Heart left ventricle (tissue), 13 donors: ENCODE measurements around the gene ZNF362.

ENCODE experiments used
- CTCF ChIP-seq, 12 donors: fragments of 200-600 bp; sonication (generic) in 4 of 12; IDR thresholded peaks; one replicate each; pipeline versions ENCODE4 v1.5.0 to v1.8.0; 2018 to 2022; ENCODE audit warnings: antibody characterized with exemption in 12 of 12, mild to moderate bottlenecking in 5 of 12
- POLR2A ChIP-seq, 2 donors: fragments of 450-650 bp; IDR thresholded peaks; one replicate each; pipeline ENCODE4 v1.6.1; 2017; ENCODE audit warnings: antibody characterized with exemption in 2 of 2, mild to moderate bottlenecking in 2 of 2, moderate library complexity in 2 of 2
- donor health status: ischemic (EF 13 %, LVEDD 7.1; RV severe dilation, severe dysfunction).
- donor health status: DM: no; HTN: yes; CAD: no.
- donor health status: DM: no; HTN: no; CAD: no.
- donor health status: ischemic (EF 25% LVEDD 6.9; RV normal size, moderate dysfunction).
- donor health status: ischemic (EF 25% LVEDD 5.7; RV mildly dilated, moderate dysfunction).
- donor health status: ischemic (EF 35%, LVEDD 5.7; RV mildly dilated, moderate dysfunction).
- donor health status: nonischemic (EF 11% LVEDD 7.7; RV severe dilation, severe dysfunction).
- donor health status: DM: yes; HTN: yes; CAD: no.
- donor health status: PGD.
- donor health status: ischemic (EF 29% LVEDD 5.4; RV normal size, mild dysfunction).
- donor health status: nonischemic (EF 23%, LVEDD 6.1; RV moderate dilation, normal function).

- TF ChIP-seq CTCF (IDR thresholded peaks at IDR 0.05) (no peak), POLR2A (IDR thresholded peaks at IDR 0.05) (no peak)
These were observed 17.1 kb downstream of the ZNF362 start for GRCh38 chr1:33273406-33273805.
